ENCODE results near the gene TENM4. TPM values are rescaled to one million over a fixed set of nuclear protein-coding genes. Genes with fewer than 3 reads are reported as not detected.

The TENM4 gene
- total RNA-seq, 1 donor from 2014 or later: 5.1 TPM

DNA sequence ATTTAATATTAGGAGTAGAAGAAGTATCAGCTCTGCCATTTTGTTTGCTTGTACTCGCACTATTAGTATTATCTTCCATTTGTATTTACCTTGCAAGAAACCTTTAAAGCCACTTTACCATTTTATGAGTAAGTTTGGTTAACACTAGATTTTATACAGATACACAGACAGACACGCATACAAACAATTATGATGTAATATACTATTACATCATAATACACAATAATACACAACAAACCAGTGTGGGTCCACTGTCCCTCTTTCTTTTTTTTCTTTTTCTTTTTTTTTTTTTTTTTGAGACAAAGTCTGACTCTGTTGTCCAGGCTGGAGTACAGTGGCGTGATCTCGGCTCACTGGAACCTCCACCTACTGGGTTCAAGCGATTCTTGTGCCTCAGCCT, 695.9 kb downstream of the TENM4 start:
- H3K27ac Mint-ChIP-seq: no peak overlapping the region
- H3K9me3 ChIP-seq (ENCODE audit: low read depth): no peaks in the 10 kb centered on the region

DNA sequence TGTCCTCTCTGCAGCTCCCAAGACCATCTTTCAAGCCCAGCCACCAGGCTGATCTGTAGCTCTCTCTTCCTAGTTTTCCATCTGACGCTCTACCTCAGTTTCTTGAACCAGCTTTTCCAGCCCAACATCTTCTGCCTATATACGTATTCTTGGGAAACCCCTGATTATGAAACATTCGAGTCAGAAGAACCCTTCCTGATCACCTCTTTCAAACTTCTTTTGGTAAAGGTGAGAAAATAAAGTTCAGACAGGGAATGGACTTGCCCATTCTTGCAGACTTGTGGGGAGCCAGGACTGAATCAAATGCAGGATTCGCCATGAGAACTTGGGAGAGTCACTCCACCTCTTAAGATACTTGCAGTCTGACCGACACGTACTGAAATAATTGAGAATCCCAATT, 696.6 kb downstream of the TENM4 start:
- Mint-ChIP-seq H3K4me3 (no peak overlapping the region), H3K27ac (no peak overlapping the region), H3K9me3 (no peaks in the 10 kb centered on the region), H3K36me3 (peaks cover 30% of the 10 kb centered on the region), H3K27me3 (ENCODE audit: insufficient read depth, low read depth) (no peaks in the 10 kb centered on the region), H3K4me1 (peaks cover 4% of the 10 kb centered on the region)
- Histone ChIP-seq H2AFZ (replicated peaks) (no peak overlapping the region), H3K79me2 (ENCODE audit: low read depth) (no peaks in the 10 kb centered on the region), H3K36me3 (no peaks in the 10 kb centered on the region), H3K4me1 (peaks cover 7% of the 10 kb centered on the region), H3K9me3 (ENCODE audit: low read depth) (no peaks in the 10 kb centered on the region), H4K20me1 (ENCODE audit: low read depth) (no peaks in the 10 kb centered on the region), H3F3A (ENCODE audit: low read depth) (no peaks in the 10 kb centered on the region), H3K4me2 (no peak overlapping the region), H3K4me3 (no peak overlapping the region), H3K27me3 (no peaks in the 10 kb centered on the region), H3K27ac (no peak overlapping the region), H3K9ac (no peak overlapping the region)
- TF ChIP-seq EZH2 (IDR thresholded peaks at IDR 0.05): no peak
- no peak for TF ChIP-seq EZH2phosphoT487 (IDR thresholded peaks at IDR 0.05)
- DNase-seq (ENCODE audit: low spot score): no peak

More for the DNA sequence above, 695.9 kb downstream of the TENM4 start:
- DNase-seq (ENCODE audit: low spot score): no peak
- Mint-ChIP-seq H3K4me1 (peaks cover 4% of the 10 kb centered on the region), H3K4me3 (no peak overlapping the region), H3K27me3 (ENCODE audit: insufficient read depth, low read depth) (no peaks in the 10 kb centered on the region), H3K36me3 (peaks cover 27% of the 10 kb centered on the region), H3K9me3 (no peaks in the 10 kb centered on the region)
- Histone ChIP-seq H3K27me3 (no peaks in the 10 kb centered on the region), H3K4me1 (peaks cover 7% of the 10 kb centered on the region), H3K27ac (no peak overlapping the region), H3K36me3 (no peaks in the 10 kb centered on the region), H3F3A (ENCODE audit: low read depth) (no peaks in the 10 kb centered on the region), H2AFZ (replicated peaks) (no peak overlapping the region), H3K4me3 (no peak overlapping the region), H4K20me1 (ENCODE audit: low read depth) (no peaks in the 10 kb centered on the region), H3K9ac (no peak overlapping the region), H3K79me2 (ENCODE audit: low read depth) (no peaks in the 10 kb centered on the region), H3K4me2 (no peak overlapping the region)
- no peak for TF ChIP-seq EZH2 (IDR thresholded peaks at IDR 0.05)

DNA sequence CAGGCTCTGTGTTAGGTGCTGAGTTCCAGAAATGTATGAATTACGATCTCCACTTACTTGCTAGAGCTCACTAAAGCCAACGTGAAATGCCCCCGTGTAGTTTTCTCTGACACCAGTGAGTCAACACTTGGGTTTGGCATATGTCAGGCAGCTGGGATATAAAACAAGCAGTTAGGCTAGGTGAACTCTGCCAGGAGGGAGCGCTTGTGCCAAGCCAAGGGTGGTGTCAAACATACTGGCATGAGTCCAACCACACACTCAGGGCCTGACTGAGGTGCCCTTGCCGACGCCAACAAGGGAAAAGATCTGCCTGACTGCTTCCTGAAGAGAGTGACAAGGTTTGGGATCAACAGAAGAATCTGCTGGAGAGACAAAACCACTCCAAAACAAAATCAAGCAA, 698.4 kb downstream of the TENM4 start:
- Histone ChIP-seq H3K4me2 (no peak overlapping the region), H3F3A (ENCODE audit: low read depth) (no peaks in the 10 kb centered on the region), H3K4me1 (peaks cover 7% of the 10 kb centered on the region), H3K27me3 (no peaks in the 10 kb centered on the region), H4K20me1 (ENCODE audit: low read depth) (no peaks in the 10 kb centered on the region), H3K9ac (no peak overlapping the region), H3K9me3 (ENCODE audit: low read depth) (no peaks in the 10 kb centered on the region), H3K27ac (no peak overlapping the region), H3K79me2 (ENCODE audit: low read depth) (no peaks in the 10 kb centered on the region), H3K4me3 (no peak overlapping the region), H2AFZ (replicated peaks) (no peak overlapping the region), H3K36me3 (no peaks in the 10 kb centered on the region)
- TF ChIP-seq EZH2phosphoT487 (IDR thresholded peaks at IDR 0.05) (no peak), EZH2 (IDR thresholded peaks at IDR 0.05) (no peak)
- TF ChIP-seq, protein P1, sequence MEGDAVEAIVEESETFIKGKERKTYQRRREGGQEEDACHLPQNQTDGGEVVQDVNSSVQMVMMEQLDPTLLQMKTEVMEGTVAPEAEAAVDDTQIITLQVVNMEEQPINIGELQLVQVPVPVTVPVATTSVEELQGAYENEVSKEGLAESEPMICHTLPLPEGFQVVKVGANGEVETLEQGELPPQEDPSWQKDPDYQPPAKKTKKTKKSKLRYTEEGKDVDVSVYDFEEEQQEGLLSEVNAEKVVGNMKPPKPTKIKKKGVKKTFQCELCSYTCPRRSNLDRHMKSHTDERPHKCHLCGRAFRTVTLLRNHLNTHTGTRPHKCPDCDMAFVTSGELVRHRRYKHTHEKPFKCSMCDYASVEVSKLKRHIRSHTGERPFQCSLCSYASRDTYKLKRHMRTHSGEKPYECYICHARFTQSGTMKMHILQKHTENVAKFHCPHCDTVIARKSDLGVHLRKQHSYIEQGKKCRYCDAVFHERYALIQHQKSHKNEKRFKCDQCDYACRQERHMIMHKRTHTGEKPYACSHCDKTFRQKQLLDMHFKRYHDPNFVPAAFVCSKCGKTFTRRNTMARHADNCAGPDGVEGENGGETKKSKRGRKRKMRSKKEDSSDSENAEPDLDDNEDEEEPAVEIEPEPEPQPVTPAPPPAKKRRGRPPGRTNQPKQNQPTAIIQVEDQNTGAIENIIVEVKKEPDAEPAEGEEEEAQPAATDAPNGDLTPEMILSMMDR (IDR thresholded peaks at IDR 0.05): no peak
- no peaks in the 10 kb centered on the region for H3K27me3 Mint-ChIP-seq (ENCODE audit: insufficient read depth, low read depth)
- H3K27ac Mint-ChIP-seq: no peak overlapping the region
- peaks cover 4% of the 10 kb centered on the region for H3K4me1 Mint-ChIP-seq
- H3K36me3 Mint-ChIP-seq: peaks cover 31% of the 10 kb centered on the region
- no peak overlapping the region for H3K4me3 Mint-ChIP-seq
- no peaks in the 10 kb centered on the region for H3K9me3 Mint-ChIP-seq
- DNase-seq (ENCODE audit: low spot score): no peak

DNA sequence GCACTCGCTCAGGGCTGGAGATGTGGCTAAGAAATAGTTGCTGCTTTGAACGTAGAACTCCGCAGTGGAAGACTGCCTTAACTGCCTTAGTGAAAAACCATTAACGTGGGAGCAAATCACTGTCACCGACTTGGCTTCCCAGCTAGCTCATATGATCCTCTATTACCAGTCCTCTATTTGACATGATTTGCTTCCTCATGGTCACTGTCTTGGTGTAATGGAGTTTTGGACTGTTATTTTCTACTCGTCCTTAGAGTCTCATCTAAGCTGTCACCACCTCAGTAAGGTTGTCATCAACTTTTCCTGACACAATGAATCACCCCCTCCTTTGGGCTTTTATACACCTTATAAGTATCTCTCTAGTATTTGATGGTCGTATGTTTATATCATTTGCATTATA, 699.1 kb downstream of the TENM4 start:
- Histone ChIP-seq H2AFZ (replicated peaks) (no peak overlapping the region), H3K4me3 (no peak overlapping the region), H3K9me3 (ENCODE audit: low read depth) (no peaks in the 10 kb centered on the region), H3K9ac (no peak overlapping the region), H3K4me1 (peaks cover 7% of the 10 kb centered on the region), H3K4me2 (no peak overlapping the region), H3K36me3 (no peaks in the 10 kb centered on the region), H3F3A (ENCODE audit: low read depth) (no peaks in the 10 kb centered on the region), H3K27me3 (no peaks in the 10 kb centered on the region), H4K20me1 (ENCODE audit: low read depth) (no peaks in the 10 kb centered on the region), H3K27ac (no peak overlapping the region), H3K79me2 (ENCODE audit: low read depth) (no peaks in the 10 kb centered on the region)
- Mint-ChIP-seq H3K9me3 (no peaks in the 10 kb centered on the region), H3K4me1 (peaks cover 4% of the 10 kb centered on the region), H3K27me3 (ENCODE audit: insufficient read depth, low read depth) (no peaks in the 10 kb centered on the region), H3K27ac (no peak overlapping the region), H3K36me3 (peaks cover 28% of the 10 kb centered on the region), H3K4me3 (no peak overlapping the region)
- DNase-seq (ENCODE audit: low spot score): no peak
- no peak for TF ChIP-seq EZH2 (IDR thresholded peaks at IDR 0.05)
- TF ChIP-seq EZH2phosphoT487 (IDR thresholded peaks at IDR 0.05): no peak
- TF ChIP-seq, protein P1 (IDR thresholded peaks at IDR 0.05): no peak

Measured in neural progenitor cell (in vitro differentiated cells).